ENCODE measurements around the gene RALGPS2.
"Not testable (repeated sequence)": the region's sequence is repeated elsewhere in the genome, so short reads cannot be mapped to it uniquely, and the experiment has no call there.

RALGPS2 gene

GRCh38 chr1:178725466-178726086 is 532 bp downstream of the RALGPS2 start:
- no peak for DNase-seq

GRCh38 chr1:178726087-178726517 is 1.1 kb downstream of the RALGPS2 start:
- DNase-seq: peak; percentile 66

- no peak for DNase-seq
Observed at GRCh38 chr1:178726545-178726944, 1.5 kb downstream of the RALGPS2 start.

- DNase-seq: no peak
Observed at GRCh38 chr1:178727014-178727895, 2.2 kb downstream of the RALGPS2 start.

GRCh38 chr1:178733972-178734371 is 8.9 kb downstream of the RALGPS2 start:
- no peak for DNase-seq

- DNase-seq: no peak
Observed at GRCh38 chr1:178738780-178739179, 13.7 kb downstream of the RALGPS2 start.

GRCh38 chr1:178739285-178740045 is 14.4 kb downstream of the RALGPS2 start:
- no peak for DNase-seq

GRCh38 chr1:178740491-178740890 is 15.4 kb downstream of the RALGPS2 start:
- no peak for DNase-seq

GRCh38 chr1:178740924-178741323 is 15.9 kb downstream of the RALGPS2 start:
- no peak for DNase-seq

- no peak for DNase-seq
Observed at GRCh38 chr1:178743801-178744200, 18.8 kb downstream of the RALGPS2 start.

GRCh38 chr1:178745260-178745659 is 20.2 kb downstream of the RALGPS2 start:
- DNase-seq: no peak

GRCh38 chr1:178746345-178746744 is 21.3 kb downstream of the RALGPS2 start:
- DNase-seq: no peak

- not testable (repeated sequence) for DNase-seq
Observed at GRCh38 chr1:178747361-178747760, 22.3 kb downstream of the RALGPS2 start.

- no peak for DNase-seq
Observed at GRCh38 chr1:178749581-178750166, 24.6 kb downstream of the RALGPS2 start.

GRCh38 chr1:178751046-178751445 is 26.0 kb downstream of the RALGPS2 start:
- no peak for DNase-seq

GRCh38 chr1:178752891-178753290 is 27.8 kb downstream of the RALGPS2 start:
- no peak for DNase-seq

GRCh38 chr1:178754655-178755256 is 29.7 kb downstream of the RALGPS2 start:
- not testable (repeated sequence) for DNase-seq

- peak; percentile 12 for DNase-seq
Observed at GRCh38 chr1:178768423-178768822, 43.4 kb downstream of the RALGPS2 start.

GRCh38 chr1:178772952-178773351 is 47.9 kb downstream of the RALGPS2 start:
- DNase-seq: no peak

- DNase-seq: peak; percentile 42
Observed at GRCh38 chr1:178774263-178774662, 49.2 kb downstream of the RALGPS2 start.

GRCh38 chr1:178776553-178776952 is 51.5 kb downstream of the RALGPS2 start:
- DNase-seq: no peak
